Neutrophil (primary cell): ENCODE results near the gene LRIT3.
"Not testable (repeated sequence)": the region's sequence is repeated elsewhere in the genome, so short reads cannot be mapped to it uniquely, and the experiment has no call there.

ENCODE experiments used
- H3K27ac ChIP-seq: fragments of 200-600 bp; sonication (generic); 2 replicates; pipeline ENCODE4 v1.5.1; 2016; ENCODE audit warnings: mild to moderate bottlenecking, moderate library complexity
- H3K27me3 ChIP-seq: fragments of 200-600 bp; sonication (generic); 2 replicates; pipeline ENCODE4 v1.6.0; 2016; ENCODE audit warnings: mild to moderate bottlenecking
- H3K36me3 ChIP-seq: fragments of 200-600 bp; sonication (generic); 2 replicates; pipeline ENCODE4 v1.5.1; 2017
- H3K4me1 ChIP-seq, 2 experiments: fragments of 200-600 bp in 1 of 2; sonication (generic) in 1 of 2; 1 replicate in 1 of 2; 2 replicates in 1 of 2; pipeline versions ENCODE4 v1.5.1 to v1.6.1; 2013 to 2016; ENCODE audit warnings: low read depth in 1 of 2, low read length in 1 of 2, mild to moderate bottlenecking in 1 of 2, moderate library complexity in 1 of 2; ENCODE audit not compliant: control insufficient read depth in 1 of 2, insufficient read depth in 1 of 2
- H3K4me3 ChIP-seq, 2 experiments: fragments of 200-600 bp in 1 of 2; sonication (generic) in 1 of 2; 1 replicate in 1 of 2; 2 replicates in 1 of 2; pipeline ENCODE4 v1.5.1; 2013 to 2016; ENCODE audit warnings: low read depth in 1 of 2, low read length in 1 of 2, mild to moderate bottlenecking in 1 of 2, moderate library complexity in 1 of 2
- H3K9me3 ChIP-seq: fragments of 200-600 bp; sonication (generic); 2 replicates; pipeline ENCODE4 v1.5.1; 2016
- CTCF ChIP-seq: fragments of 200-600 bp; sonication (generic); IDR thresholded peaks from 2 replicates; pipeline ENCODE4 v1.5.1; 2016; ENCODE audit warnings: antibody characterized with exemption

LRIT3 gene

DNA sequence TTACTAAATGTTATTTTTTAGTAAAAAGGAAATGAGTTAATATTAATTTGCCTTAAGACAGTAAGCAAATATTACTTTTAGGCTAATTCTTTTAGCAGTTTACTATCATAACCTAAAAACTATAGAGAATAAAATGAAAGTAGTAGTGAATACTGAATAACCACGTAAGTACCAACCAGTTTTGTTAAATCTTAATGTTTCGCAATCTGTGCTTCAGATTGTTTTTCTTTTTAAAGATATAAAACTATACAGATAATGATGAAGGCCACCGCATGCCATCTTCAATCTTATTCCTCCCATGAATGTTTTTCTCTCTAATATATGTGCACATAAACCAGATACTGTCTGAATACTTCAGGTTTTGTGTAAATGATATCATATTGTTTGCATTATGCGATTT is 14.2 kb upstream of the LRIT3 start:
- TF ChIP-seq CTCF: no peak
- H3K27me3 ChIP-seq: no peaks in the 10 kb centered on the region
- H3K4me1 ChIP-seq: no peaks in the 10 kb centered on the region
- H3K36me3 ChIP-seq: no peaks in the 10 kb centered on the region
- no peak overlapping the region for H3K27ac ChIP-seq
- H3K9me3 ChIP-seq: no peaks in the 10 kb centered on the region
- H3K4me3 ChIP-seq: no peak overlapping the region

DNA sequence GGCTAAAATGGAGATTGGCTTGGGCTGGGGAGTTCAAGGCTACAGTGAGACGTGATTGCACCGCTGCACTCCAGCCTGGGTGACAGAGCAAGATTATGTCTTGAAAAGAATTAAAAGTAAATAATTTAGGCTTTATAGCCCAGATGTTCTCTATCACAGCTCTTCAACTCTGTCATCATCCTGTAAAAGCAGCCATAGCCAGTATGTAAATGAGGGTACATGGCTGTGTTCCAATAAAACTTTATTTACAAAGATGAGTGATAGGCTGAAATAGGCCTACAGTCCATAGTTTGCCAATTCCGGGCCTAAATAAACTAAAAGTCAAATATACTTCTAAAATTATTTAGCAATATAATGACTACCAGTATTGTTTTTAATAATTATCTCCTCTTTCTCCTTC is 10.9 kb upstream of the LRIT3 start:
- Histone ChIP-seq H3K27me3 (no peaks in the 10 kb centered on the region), H3K36me3 (no peaks in the 10 kb centered on the region), H3K4me3 (no peak overlapping the region), H3K27ac (no peak overlapping the region), H3K4me1 (no peaks in the 10 kb centered on the region), H3K9me3 (no peaks in the 10 kb centered on the region)
- TF ChIP-seq CTCF: no peak

DNA sequence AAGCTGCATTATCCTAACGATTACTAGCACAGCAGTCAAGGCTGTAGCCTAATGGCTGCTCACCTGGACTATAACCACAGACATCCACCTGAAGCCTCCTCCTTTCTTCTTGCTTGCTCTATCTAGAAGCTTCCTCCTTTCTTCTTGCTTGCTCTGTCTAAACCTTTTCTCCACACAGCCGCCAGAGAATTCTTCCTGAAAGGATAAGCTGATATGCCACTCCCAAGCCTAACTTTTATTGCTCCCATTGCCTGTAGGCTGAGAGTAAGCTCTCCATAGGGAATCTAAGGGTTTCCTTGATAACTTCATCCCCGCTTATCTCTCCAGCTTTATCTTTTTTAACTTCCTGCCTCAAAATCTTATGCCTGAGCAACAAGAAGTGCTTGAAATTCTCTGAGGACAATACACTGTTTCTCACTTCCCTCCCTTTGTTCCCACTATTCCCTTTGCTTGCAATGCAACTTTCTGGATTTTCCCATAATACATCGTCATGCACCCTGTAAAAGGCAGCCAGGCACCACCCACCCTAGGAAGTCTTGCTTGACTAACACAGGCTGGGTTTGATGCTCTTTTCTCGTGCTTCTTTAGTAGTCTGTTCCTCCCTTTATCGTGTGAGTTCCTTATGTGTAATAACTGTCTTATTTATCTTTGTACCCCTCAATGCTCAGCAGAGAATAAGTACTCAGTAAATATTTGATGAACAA is 1.4 kb upstream of the LRIT3 start:
- no peaks in the 10 kb centered on the region for H3K9me3 ChIP-seq
- no peaks in the 10 kb centered on the region for H3K27me3 ChIP-seq
- no peak for TF ChIP-seq CTCF
- H3K36me3 ChIP-seq: no peaks in the 10 kb centered on the region
- no peaks in the 10 kb centered on the region for H3K4me1 ChIP-seq
- no peak overlapping the region for H3K27ac ChIP-seq
- no peak overlapping the region for H3K4me3 ChIP-seq

GRCh38 chr4:109848501-109848900 is 594 bp downstream of the LRIT3 start:
- Histone ChIP-seq H3K36me3 (no peaks in the 10 kb centered on the region), H3K27me3 (no peaks in the 10 kb centered on the region), H3K4me1 (no peaks in the 10 kb centered on the region), H3K9me3 (no peaks in the 10 kb centered on the region), H3K4me3 (no peak overlapping the region), H3K27ac (no peak overlapping the region)
- no peak for TF ChIP-seq CTCF

DNA sequence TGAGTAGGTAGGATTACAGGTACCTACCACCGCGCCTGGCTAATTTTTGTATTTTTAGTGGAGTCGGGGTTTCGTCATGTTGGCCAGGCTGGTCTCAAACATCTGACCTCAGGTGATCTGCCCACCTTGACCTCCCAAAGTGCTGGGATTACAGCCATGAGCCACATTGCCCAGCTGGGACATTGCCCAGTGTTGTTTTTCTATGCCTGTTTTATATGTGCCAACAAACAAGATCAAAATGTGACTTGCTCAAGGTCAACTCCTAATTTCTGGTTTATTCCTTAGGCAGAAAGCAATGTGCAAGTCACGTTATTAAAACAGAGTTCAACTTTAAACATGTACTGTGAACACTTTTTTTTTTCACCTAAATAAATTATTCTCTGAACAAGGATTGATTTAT is 2.7 kb downstream of the LRIT3 start:
- TF ChIP-seq CTCF: no peak
- H3K4me1 ChIP-seq: no peaks in the 10 kb centered on the region
- H3K27me3 ChIP-seq: no peaks in the 10 kb centered on the region
- H3K36me3 ChIP-seq: no peaks in the 10 kb centered on the region
- no peak overlapping the region for H3K27ac ChIP-seq
- no peak overlapping the region for H3K4me3 ChIP-seq
- H3K9me3 ChIP-seq: no peaks in the 10 kb centered on the region

DNA sequence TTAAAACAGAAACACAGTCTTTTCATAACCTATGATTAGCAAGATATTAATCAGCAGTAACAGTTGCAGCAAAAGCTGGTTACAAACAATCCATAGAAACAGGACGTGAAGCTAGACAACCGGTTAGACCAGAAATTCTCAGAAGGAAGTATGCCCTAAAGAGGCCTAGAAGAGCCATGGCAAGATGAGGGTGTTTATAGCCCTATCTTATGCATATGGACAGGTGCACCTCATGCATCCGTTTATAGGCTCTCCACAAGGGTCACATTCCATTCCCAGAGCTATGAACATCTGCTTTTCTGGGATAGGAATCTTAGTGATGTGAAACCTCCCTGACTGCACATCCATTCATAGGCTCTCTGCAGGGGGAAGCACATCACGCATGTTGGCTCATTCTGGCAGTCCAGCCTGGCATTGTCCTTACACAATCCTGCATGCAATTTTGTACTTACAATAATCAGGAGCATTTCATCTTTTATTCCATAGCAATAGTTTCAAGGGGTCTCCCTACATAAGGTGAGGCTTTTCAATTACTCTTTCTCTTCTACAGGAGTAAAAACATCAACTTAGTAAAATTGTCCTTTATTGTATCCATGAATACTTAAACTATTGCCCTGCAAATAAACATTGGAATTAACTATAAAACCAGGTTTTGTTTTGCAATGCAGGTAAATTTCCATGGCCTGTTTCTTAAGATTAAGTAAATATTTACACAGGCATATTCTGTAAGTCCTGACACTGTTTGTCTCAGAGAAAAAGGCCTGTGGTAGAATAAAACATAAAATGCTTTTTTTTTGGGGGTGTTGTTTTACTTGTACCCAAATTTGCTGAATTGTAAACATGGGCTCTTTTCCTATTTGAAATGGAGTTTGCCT is 11.8 kb downstream of the LRIT3 start:
- H3K4me3 ChIP-seq, H3K9me3 ChIP-seq, H3K4me1 ChIP-seq, H3K27ac ChIP-seq, H3K36me3 ChIP-seq, H3K27me3 ChIP-seq: not testable (repeated sequence)
